ENCODE results near the gene AP2A1. TPM values are rescaled to one million over a fixed set of nuclear protein-coding genes. Genes with fewer than 3 reads are reported as not detected.

AP2A1 gene
- total RNA-seq, 2 experiments from 2014 or later = 83.4 to 84.5 TPM

GRCh38 chr19:49755956-49756355 is 10.8 kb upstream of the AP2A1 start:
- Mint-ChIP-seq H3K36me3 (ENCODE audit: low read depth) (peaks cover 1% of the 10 kb centered on the region), H3K27ac (no peak overlapping the region), H3K4me3 (no peak overlapping the region), H3K9me3 (peaks cover 2% of the 10 kb centered on the region), H3K27me3 (no peaks in the 10 kb centered on the region), H3K4me1 (ENCODE audit: low read depth) (no peaks in the 10 kb centered on the region)
- CTCF ChIA-PET = interaction anchor here (1.1 kb wide), 1 partner anchor 38 kb away, joined by 4 read pairs; no protein-coding TSS in a partner anchor
- ATAC-seq (no peak), DNase-seq (no peak)
- POLR2A ChIA-PET = no interaction called here
- intact Hi-C loops (cut with micrococcal nuclease) = no loop called here
- TF ChIP-seq CTCF (IDR thresholded peaks at IDR 0.05) = no peak

- Mint-ChIP-seq H3K27me3 (no peaks in the 10 kb centered on the region), H3K36me3 (ENCODE audit: low read depth) (peaks cover 1% of the 10 kb centered on the region), H3K4me1 (ENCODE audit: low read depth) (no peaks in the 10 kb centered on the region), H3K4me3 (no peak overlapping the region), H3K9me3 (peaks cover 2% of the 10 kb centered on the region), H3K27ac (no peak overlapping the region)
- intact Hi-C loops (cut with micrococcal nuclease) = no loop called here
- ChIA-PET POLR2A (no interaction called here), CTCF (no interaction called here)
- ATAC-seq = no peak
- DNase-seq = no peak
- TF ChIP-seq CTCF (IDR thresholded peaks at IDR 0.05) = no peak
Observed at GRCh38 chr19:49758292-49758691, 8.5 kb upstream of the AP2A1 start.

GRCh38 chr19:49761249-49761624 is 5.6 kb upstream of the AP2A1 start:
- intact Hi-C loops (cut with micrococcal nuclease) = no loop called here
- H3K4me3 Mint-ChIP-seq = peak overlapping the region; percentile 40
- DNase-seq = no peak
- peaks cover 9% of the 10 kb centered on the region for H3K4me1 Mint-ChIP-seq (ENCODE audit: low read depth)
- no peaks in the 10 kb centered on the region for H3K27me3 Mint-ChIP-seq
- POLR2A ChIA-PET = no interaction called here
- H3K36me3 Mint-ChIP-seq (ENCODE audit: low read depth) = no peaks in the 10 kb centered on the region
- no peak for ATAC-seq
- no peaks in the 10 kb centered on the region for H3K9me3 Mint-ChIP-seq
- CTCF ChIA-PET = no interaction called here
- H3K27ac Mint-ChIP-seq = peak overlapping the region; percentile 52
- no peak for TF ChIP-seq CTCF (IDR thresholded peaks at IDR 0.05)

GRCh38 chr19:49761625-49762311 is 5.0 kb upstream of the AP2A1 start:
- ChIA-PET POLR2A (no interaction called here), CTCF (no interaction called here)
- no peak for TF ChIP-seq CTCF (IDR thresholded peaks at IDR 0.05)
- no peak for ATAC-seq
- DNase-seq = peak; percentile 29
- no peaks in the 10 kb centered on the region for H3K9me3 Mint-ChIP-seq
- H3K27ac Mint-ChIP-seq = peak overlapping the region; percentile 52
- H3K27me3 Mint-ChIP-seq = no peaks in the 10 kb centered on the region
- H3K36me3 Mint-ChIP-seq (ENCODE audit: low read depth) = no peaks in the 10 kb centered on the region
- intact Hi-C loops (cut with micrococcal nuclease) = no loop called here
- peak overlapping the region; percentile 40 for H3K4me3 Mint-ChIP-seq
- H3K4me1 Mint-ChIP-seq (ENCODE audit: low read depth) = peaks cover 10% of the 10 kb centered on the region

- intact Hi-C loops (cut with micrococcal nuclease) = no loop called here
- Mint-ChIP-seq H3K4me1 (ENCODE audit: low read depth) (peaks cover 21% of the 10 kb centered on the region), H3K27ac (peak within 1 kb of the TSS; percentile 52), H3K36me3 (ENCODE audit: low read depth) (no peaks in the 10 kb centered on the region), H3K9me3 (no peaks in the 10 kb centered on the region), H3K4me3 (no peak within 1 kb of the TSS), H3K27me3 (no peaks in the 10 kb centered on the region)
- DNase-seq (no peak), ATAC-seq (no peak)
- POLR2A ChIA-PET = interaction anchor here (0.6 to 0.7 kb wide), 2 partner anchors 18 to 87 kb away, joined by 3 read pairs; no protein-coding TSS in a partner anchor
- no peak for TF ChIP-seq CTCF (IDR thresholded peaks at IDR 0.05)
- CTCF ChIA-PET = no interaction called here
Observed at GRCh38 chr19:49763230-49763629, 3.6 kb upstream of the AP2A1 start, which contains the start of gene TSKS. Gene TSKS (minus strand): TSS chr19:49763306. CDS start chr19:49763247, 59 bp downstream.

Measured in activated CD8-positive, alpha-beta T cell treated with anti-CD3 and anti-CD28 coated beads for 36 hours (primary cell).